ENCODE data around the gene MANBA.

DNA sequence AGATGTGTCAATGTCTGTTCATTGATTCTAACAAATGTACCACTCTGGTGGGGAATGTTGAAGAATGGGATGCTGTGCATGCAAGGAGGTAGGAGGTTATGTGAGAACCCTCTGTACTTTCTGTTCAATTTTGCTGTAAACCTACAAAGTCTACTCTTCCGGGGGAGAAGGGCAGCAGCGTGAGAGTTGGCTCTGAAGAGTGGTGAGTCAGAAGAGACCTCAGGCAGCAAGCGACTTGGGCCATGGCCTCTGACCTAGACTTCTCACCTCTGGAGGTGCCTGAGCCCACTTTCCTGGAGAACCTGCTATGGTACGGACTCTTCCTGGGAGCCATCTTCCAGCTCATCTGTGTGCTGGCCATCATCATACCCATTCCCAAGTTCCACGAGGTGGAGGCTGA lies 26.7 kb downstream of the MANBA start:
- TF ChIP-seq, protein P1, sequence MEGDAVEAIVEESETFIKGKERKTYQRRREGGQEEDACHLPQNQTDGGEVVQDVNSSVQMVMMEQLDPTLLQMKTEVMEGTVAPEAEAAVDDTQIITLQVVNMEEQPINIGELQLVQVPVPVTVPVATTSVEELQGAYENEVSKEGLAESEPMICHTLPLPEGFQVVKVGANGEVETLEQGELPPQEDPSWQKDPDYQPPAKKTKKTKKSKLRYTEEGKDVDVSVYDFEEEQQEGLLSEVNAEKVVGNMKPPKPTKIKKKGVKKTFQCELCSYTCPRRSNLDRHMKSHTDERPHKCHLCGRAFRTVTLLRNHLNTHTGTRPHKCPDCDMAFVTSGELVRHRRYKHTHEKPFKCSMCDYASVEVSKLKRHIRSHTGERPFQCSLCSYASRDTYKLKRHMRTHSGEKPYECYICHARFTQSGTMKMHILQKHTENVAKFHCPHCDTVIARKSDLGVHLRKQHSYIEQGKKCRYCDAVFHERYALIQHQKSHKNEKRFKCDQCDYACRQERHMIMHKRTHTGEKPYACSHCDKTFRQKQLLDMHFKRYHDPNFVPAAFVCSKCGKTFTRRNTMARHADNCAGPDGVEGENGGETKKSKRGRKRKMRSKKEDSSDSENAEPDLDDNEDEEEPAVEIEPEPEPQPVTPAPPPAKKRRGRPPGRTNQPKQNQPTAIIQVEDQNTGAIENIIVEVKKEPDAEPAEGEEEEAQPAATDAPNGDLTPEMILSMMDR (conservative IDR thresholded peaks at IDR 0.05): no peak
- TF ChIP-seq ZFX (IDR thresholded peaks at IDR 0.05): no peak
